SK-N-SH treated with all-trans-retinoic acid at 6 μM for 48 hours (cell line): ENCODE results near the gene QRICH2.

ENCODE experiments used
- ATAC-seq: fragments of 200-7000 bp; cut with Tn5 transposase; 3 replicates; pipeline ENCODE4 v1.9.1; 2020; ENCODE audit warnings: mild to moderate bottlenecking, moderate library complexity
- ARNTL ChIP-seq: fragments of 450-650 bp; formaldehyde crosslinking; IDR thresholded peaks from 2 replicates; pipeline ENCODE4 v1.5.0; 2020; ENCODE audit warnings: low read depth, mild to moderate bottlenecking, moderate library complexity, borderline replicate concordance
- BACH2 ChIP-seq: fragments of 250-450 bp; sonication (Bioruptor Pico); IDR thresholded peaks from 2 replicates; pipeline ENCODE4 v1.9.0; 2021; ENCODE audit warnings: mild to moderate bottlenecking, borderline replicate concordance
- CSDC2 ChIP-seq: fragments of 250-450 bp; sonication (Bioruptor Pico); IDR thresholded peaks from 2 replicates; pipeline ENCODE4 v1.5.0; 2020; ENCODE audit warnings: mild to moderate bottlenecking, moderate library complexity
- ESRRG ChIP-seq: fragments of 250-450 bp; sonication (Bioruptor Pico); IDR thresholded peaks from 2 replicates; pipeline ENCODE4 v1.6.1; 2021; ENCODE audit warnings: mild to moderate bottlenecking
- GLIS3 ChIP-seq: fragments of 250-450 bp; sonication (Bioruptor Pico); IDR thresholded peaks from 2 replicates; pipeline ENCODE4 v1.5.0; 2020; ENCODE audit warnings: mild to moderate bottlenecking, moderate library complexity
- ISL1 ChIP-seq: fragments of 250-450 bp; sonication (Bioruptor Pico); IDR thresholded peaks from 2 replicates; pipeline ENCODE4 v2.1.2; 2022; ENCODE audit warnings: mild to moderate bottlenecking, moderate library complexity
- OSR1 ChIP-seq: fragments of 250-450 bp; sonication (Bioruptor Pico); IDR thresholded peaks from 2 replicates; pipeline ENCODE4 v1.8.0; 2022; ENCODE audit warnings: moderate library complexity, mild to moderate bottlenecking, inconsistent platforms
- PPARA ChIP-seq: fragments of 250-450 bp; sonication (Bioruptor Pico); IDR thresholded peaks from 2 replicates; pipeline ENCODE4 v1.5.0; 2020; ENCODE audit warnings: mild to moderate bottlenecking, borderline replicate concordance
- RARB ChIP-seq: fragments of 250-450 bp; sonication (Bioruptor Pico); IDR thresholded peaks from 2 replicates; pipeline ENCODE4 v1.8.0; 2021; ENCODE audit warnings: mild to moderate bottlenecking, moderate library complexity
- SNAI2 ChIP-seq: fragments of 250-450 bp; sonication (Bioruptor Pico); IDR thresholded peaks from 2 replicates; pipeline ENCODE4 v1.5.0; 2020; ENCODE audit warnings: mild to moderate bottlenecking, moderate library complexity
- TCF4 ChIP-seq: fragments of 250-450 bp; sonication (Bioruptor Pico); IDR thresholded peaks from 2 replicates; pipeline ENCODE4 v1.8.0; 2021; ENCODE audit warnings: mild to moderate bottlenecking, moderate library complexity, borderline replicate concordance
- TOX ChIP-seq: fragments of 250-450 bp; sonication (Bioruptor Pico); IDR thresholded peaks from 2 replicates; pipeline ENCODE4 v1.8.0; 2021; ENCODE audit warnings: mild to moderate bottlenecking, moderate library complexity, borderline replicate concordance
- ZC3H10 ChIP-seq: fragments of 250-450 bp; sonication (Bioruptor Pico); IDR thresholded peaks from 2 replicates; pipeline ENCODE4 v1.5.1; 2021; ENCODE audit warnings: mild to moderate bottlenecking, moderate library complexity
- ZFP3 ChIP-seq: fragments of 250-450 bp; sonication (Bioruptor Pico); IDR thresholded peaks from 2 replicates; pipeline ENCODE4 v1.5.0; 2020; ENCODE audit warnings: mild to moderate bottlenecking, moderate library complexity
- ZFP30 ChIP-seq: fragments of 450-650 bp; formaldehyde crosslinking; IDR thresholded peaks from 2 replicates; pipeline ENCODE4 v1.5.0; 2022; ENCODE audit warnings: mild to moderate bottlenecking, moderate library complexity
- ZNF565 ChIP-seq: fragments of 450-650 bp; formaldehyde crosslinking; conservative IDR thresholded peaks from 2 replicates; pipeline ENCODE4 v1.5.0; 2020; ENCODE audit warnings: low read depth, mild to moderate bottlenecking, moderate library complexity
- ZNF70 ChIP-seq: fragments of 450-650 bp; formaldehyde crosslinking; IDR thresholded peaks from 2 replicates; pipeline ENCODE4 v1.5.0; 2020; ENCODE audit warnings: mild to moderate bottlenecking, moderate library complexity
- ZNF8 ChIP-seq: fragments of 450-650 bp; formaldehyde crosslinking; IDR thresholded peaks from 2 replicates; pipeline ENCODE4 v1.5.0; 2020; ENCODE audit warnings: mild to moderate bottlenecking, moderate library complexity
- TF ChIP-seq, protein P1 (sequence below): fragments of 250-450 bp; sonication (Bioruptor Pico); IDR thresholded peaks from 2 replicates; pipeline ENCODE4 v1.5.1; 2020; ENCODE audit warnings: low read depth, mild to moderate bottlenecking, moderate library complexity
- TF ChIP-seq, protein P2 (sequence below): fragments of 250-450 bp; sonication (Bioruptor Pico); IDR thresholded peaks from 2 replicates; pipeline ENCODE4 v1.8.0; 2020; ENCODE audit warnings: mild to moderate bottlenecking, moderate library complexity, borderline replicate concordance
- TF ChIP-seq, protein P3 (sequence below): fragments of 250-450 bp; sonication (Bioruptor Pico); IDR thresholded peaks from 2 replicates; pipeline ENCODE4 v1.8.0; 2021; ENCODE audit warnings: low read depth, mild to moderate bottlenecking, moderate library complexity, borderline replicate concordance
- TF ChIP-seq, protein P4 (sequence below): fragments of 250-450 bp; sonication (Bioruptor Pico); IDR thresholded peaks from 2 replicates; pipeline ENCODE4 v1.5.1; 2021; ENCODE audit warnings: mild to moderate bottlenecking, moderate library complexity
- TF ChIP-seq, protein P5 (sequence below): fragments of 250-450 bp; sonication (Bioruptor Pico); IDR thresholded peaks from 2 replicates; pipeline ENCODE4 v1.5.0; 2020; ENCODE audit warnings: mild to moderate bottlenecking, moderate library complexity

The QRICH2 gene

DNA sequence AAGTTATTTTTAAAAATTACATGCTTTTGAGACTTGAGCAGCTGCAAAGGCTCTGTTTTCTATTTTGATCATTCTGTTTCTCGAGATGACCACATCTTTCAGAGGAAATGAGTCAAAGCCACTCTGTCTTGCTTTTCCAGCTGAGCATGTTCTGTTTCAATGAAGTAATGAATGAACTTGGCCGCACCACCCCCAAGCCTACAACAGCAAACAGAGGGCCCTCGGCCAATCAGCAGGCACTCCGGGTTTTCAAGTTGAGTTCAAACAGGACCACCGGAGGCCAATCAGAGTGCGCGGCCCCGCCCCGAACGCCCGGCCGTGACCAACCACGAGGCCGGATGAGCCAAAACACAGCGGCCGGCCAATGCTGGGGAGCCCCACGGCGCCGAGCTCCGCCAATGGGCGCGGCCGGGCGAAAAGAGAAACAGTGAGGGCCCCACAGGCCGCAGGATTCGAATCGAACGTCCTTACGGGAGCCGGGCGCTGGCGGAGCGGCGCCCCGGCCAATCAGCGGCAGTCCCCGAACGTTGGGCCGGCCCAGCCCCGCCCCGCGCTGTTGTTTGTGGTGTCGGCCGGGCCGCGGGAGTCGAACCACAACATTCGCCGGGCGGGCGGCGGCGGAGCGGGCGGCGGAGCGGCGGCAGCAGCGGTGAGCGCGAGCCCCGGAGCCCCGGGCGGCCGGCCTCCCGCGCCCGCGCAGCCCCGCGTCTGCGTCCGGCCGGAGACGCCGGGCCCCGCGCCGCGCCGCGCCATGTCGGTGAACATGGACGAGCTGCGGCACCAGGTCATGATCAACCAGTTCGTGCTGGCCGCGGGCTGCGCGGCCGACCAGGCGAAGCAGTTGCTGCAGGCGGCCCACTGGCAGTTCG is 43.1 kb downstream of the QRICH2 start, which contains the start of gene UBALD2:
UBALD2 (plus strand) TSS at position 594 of the 869 bp plus-strand sequence; CDS start at position 752, 158 bp downstream.
- peak; percentile 98 for ATAC-seq
- TF ChIP-seq ZNF8 (peak; percentile 70), SNAI2 (CRISPR knock-in tag) (peak; percentile 97), BACH2 (CRISPR knock-in tag) (peak; percentile 90), GLIS3 (no peak), ZNF70 (CRISPR knock-in tag) (peak; percentile 81; the same call in 1 of the 2 replicates), PPARA (CRISPR knock-in tag) (peak; percentile 99), ZNF565 (peak; percentile 98), ZFP30 (CRISPR knock-in tag) (peak; percentile 73; the same call in 1 of the 2 replicates), TOX (CRISPR knock-in tag) (no peak), ISL1 (CRISPR knock-in tag) (no peak), TCF4 (CRISPR knock-in tag) (no peak), ZC3H10 (CRISPR knock-in tag) (no peak), ESRRG (CRISPR knock-in tag) (no peak), ARNTL (peak; percentile 88; the same call in 1 of the 2 replicates), RARB (CRISPR knock-in tag) (no peak), OSR1 (CRISPR knock-in tag) (peak; percentile 95), ZFP3 (CRISPR knock-in tag) (peak; percentile 87), CSDC2 (CRISPR knock-in tag) (peak; percentile 99)
- TF ChIP-seq, protein P1, sequence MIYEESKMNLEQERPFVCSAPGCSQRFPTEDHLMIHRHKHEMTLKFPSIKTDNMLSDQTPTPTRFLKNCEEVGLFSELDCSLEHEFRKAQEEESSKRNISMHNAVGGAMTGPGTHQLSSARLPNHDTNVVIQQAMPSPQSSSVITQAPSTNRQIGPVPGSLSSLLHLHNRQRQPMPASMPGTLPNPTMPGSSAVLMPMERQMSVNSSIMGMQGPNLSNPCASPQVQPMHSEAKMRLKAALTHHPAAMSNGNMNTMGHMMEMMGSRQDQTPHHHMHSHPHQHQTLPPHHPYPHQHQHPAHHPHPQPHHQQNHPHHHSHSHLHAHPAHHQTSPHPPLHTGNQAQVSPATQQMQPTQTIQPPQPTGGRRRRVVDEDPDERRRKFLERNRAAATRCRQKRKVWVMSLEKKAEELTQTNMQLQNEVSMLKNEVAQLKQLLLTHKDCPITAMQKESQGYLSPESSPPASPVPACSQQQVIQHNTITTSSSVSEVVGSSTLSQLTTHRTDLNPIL, result no peak
- TF ChIP-seq, protein P2, sequence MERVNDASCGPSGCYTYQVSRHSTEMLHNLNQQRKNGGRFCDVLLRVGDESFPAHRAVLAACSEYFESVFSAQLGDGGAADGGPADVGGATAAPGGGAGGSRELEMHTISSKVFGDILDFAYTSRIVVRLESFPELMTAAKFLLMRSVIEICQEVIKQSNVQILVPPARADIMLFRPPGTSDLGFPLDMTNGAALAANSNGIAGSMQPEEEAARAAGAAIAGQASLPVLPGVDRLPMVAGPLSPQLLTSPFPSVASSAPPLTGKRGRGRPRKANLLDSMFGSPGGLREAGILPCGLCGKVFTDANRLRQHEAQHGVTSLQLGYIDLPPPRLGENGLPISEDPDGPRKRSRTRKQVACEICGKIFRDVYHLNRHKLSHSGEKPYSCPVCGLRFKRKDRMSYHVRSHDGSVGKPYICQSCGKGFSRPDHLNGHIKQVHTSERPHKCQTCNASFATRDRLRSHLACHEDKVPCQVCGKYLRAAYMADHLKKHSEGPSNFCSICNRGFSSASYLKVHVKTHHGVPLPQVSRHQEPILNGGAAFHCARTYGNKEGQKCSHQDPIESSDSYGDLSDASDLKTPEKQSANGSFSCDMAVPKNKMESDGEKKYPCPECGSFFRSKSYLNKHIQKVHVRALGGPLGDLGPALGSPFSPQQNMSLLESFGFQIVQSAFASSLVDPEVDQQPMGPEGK (CRISPR knock-in tag), result no peak
- TF ChIP-seq, protein P3, sequence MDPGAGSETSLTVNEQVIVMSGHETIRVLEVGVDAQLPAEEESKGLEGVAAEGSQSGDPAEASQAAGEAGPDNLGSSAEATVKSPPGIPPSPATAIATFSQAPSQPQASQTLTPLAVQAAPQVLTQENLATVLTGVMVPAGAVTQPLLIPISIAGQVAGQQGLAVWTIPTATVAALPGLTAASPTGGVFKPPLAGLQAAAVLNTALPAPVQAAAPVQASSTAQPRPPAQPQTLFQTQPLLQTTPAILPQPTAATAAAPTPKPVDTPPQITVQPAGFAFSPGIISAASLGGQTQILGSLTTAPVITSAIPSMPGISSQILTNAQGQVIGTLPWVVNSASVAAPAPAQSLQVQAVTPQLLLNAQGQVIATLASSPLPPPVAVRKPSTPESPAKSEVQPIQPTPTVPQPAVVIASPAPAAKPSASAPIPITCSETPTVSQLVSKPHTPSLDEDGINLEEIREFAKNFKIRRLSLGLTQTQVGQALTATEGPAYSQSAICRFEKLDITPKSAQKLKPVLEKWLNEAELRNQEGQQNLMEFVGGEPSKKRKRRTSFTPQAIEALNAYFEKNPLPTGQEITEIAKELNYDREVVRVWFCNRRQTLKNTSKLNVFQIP (CRISPR knock-in tag), result 0 out of 2 replicates have a peak, but pooled peaks have one; percentile 77
- TF ChIP-seq, protein P4, sequence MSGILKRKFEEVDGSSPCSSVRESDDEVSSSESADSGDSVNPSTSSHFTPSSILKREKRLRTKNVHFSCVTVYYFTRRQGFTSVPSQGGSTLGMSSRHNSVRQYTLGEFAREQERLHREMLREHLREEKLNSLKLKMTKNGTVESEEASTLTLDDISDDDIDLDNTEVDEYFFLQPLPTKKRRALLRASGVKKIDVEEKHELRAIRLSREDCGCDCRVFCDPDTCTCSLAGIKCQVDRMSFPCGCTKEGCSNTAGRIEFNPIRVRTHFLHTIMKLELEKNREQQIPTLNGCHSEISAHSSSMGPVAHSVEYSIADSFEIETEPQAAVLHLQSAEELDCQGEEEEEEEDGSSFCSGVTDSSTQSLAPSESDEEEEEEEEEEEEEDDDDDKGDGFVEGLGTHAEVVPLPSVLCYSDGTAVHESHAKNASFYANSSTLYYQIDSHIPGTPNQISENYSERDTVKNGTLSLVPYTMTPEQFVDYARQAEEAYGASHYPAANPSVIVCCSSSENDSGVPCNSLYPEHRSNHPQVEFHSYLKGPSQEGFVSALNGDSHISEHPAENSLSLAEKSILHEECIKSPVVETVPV (CRISPR knock-in tag), result no peak
- TF ChIP-seq, protein P5, sequence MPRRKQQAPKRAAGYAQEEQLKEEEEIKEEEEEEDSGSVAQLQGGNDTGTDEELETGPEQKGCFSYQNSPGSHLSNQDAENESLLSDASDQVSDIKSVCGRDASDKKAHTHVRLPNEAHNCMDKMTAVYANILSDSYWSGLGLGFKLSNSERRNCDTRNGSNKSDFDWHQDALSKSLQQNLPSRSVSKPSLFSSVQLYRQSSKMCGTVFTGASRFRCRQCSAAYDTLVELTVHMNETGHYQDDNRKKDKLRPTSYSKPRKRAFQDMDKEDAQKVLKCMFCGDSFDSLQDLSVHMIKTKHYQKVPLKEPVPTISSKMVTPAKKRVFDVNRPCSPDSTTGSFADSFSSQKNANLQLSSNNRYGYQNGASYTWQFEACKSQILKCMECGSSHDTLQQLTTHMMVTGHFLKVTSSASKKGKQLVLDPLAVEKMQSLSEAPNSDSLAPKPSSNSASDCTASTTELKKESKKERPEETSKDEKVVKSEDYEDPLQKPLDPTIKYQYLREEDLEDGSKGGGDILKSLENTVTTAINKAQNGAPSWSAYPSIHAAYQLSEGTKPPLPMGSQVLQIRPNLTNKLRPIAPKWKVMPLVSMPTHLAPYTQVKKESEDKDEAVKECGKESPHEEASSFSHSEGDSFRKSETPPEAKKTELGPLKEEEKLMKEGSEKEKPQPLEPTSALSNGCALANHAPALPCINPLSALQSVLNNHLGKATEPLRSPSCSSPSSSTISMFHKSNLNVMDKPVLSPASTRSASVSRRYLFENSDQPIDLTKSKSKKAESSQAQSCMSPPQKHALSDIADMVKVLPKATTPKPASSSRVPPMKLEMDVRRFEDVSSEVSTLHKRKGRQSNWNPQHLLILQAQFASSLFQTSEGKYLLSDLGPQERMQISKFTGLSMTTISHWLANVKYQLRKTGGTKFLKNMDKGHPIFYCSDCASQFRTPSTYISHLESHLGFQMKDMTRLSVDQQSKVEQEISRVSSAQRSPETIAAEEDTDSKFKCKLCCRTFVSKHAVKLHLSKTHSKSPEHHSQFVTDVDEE, result peak; percentile 100

DNA sequence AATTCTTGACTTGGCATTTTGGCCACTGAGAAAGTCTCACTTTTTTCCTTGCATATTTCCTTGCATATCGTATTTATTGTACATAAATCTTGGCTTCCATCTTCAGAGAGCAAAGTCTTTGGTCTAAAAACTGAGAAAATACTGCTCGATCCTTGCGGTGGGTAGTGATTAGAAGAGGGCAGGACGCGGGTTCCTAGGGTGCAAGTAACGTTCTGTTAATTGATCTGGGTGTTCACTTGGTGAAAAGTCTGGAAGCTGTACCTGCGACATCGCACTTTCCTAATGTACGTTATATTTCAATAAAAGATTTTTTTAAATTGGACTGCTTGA is 43.7 kb downstream of the QRICH2 start:
- TF ChIP-seq ZNF565, result no peak
- no peak for TF ChIP-seq RARB (CRISPR knock-in tag)
- TF ChIP-seq, protein P4 (CRISPR knock-in tag), result no peak
- TF ChIP-seq, protein P5, result no peak
- TF ChIP-seq ZC3H10 (CRISPR knock-in tag), result no peak
- no peak for TF ChIP-seq ESRRG (CRISPR knock-in tag)
- TF ChIP-seq, protein P3 (CRISPR knock-in tag), result no peak
- ATAC-seq, result no peak
